HG03439 (cell line): ENCODE results near the gene SLC34A1.
"Not testable (repeated sequence)": the region's sequence is repeated elsewhere in the genome, so short reads cannot be mapped to it uniquely, and the experiment has no call there.

ENCODE experiments used
- ATAC-seq: cut with Tn5 transposase; IDR thresholded peaks from one replicate; pipeline ENCODE4 v1.9.1; 2021; ENCODE audit warnings: mild to moderate bottlenecking, moderate library complexity; ENCODE audit not compliant: unreplicated experiment

The SLC34A1 gene

DNA sequence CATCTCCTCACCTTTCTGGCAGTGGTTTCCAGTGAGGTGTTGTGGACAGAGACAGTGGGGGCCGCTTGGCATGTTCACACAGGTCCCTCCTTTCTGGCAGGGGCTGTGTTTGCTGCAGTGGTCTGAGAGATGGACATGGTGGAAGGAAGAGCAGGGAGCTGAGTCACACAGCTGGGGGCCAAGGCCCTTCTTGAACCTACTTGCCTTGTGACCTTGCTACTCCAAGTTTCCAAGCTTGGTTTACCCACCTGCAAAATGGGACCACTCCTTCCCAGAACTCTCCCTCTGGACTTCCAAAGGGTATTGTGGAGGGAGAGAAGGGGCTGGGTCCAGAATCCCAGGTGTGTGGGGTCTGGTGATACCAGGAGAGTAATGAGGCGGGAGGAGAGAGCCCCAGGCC is 21.1 kb downstream of the SLC34A1 start:
- no peak for ATAC-seq

DNA sequence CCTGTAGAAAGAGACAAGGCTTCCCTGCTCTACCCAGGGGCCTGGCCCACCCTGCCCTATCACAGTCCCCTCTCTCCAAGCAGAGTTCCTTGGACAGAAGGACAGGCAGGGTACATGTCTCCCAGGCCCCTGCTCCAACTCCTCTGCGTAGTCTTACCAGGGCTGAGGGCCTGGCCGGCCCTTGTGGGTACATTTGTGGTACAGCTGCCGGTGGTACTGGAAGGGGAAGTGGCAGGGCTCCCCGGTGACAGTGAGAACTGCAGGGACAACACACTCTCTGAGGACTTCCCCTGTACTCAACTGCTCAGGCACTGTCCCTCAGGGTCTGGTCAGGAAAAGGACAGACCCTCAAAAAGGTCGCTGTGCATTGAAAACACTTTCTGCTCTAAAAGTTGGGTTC is 21.6 kb downstream of the SLC34A1 start:
- no peak for ATAC-seq

DNA sequence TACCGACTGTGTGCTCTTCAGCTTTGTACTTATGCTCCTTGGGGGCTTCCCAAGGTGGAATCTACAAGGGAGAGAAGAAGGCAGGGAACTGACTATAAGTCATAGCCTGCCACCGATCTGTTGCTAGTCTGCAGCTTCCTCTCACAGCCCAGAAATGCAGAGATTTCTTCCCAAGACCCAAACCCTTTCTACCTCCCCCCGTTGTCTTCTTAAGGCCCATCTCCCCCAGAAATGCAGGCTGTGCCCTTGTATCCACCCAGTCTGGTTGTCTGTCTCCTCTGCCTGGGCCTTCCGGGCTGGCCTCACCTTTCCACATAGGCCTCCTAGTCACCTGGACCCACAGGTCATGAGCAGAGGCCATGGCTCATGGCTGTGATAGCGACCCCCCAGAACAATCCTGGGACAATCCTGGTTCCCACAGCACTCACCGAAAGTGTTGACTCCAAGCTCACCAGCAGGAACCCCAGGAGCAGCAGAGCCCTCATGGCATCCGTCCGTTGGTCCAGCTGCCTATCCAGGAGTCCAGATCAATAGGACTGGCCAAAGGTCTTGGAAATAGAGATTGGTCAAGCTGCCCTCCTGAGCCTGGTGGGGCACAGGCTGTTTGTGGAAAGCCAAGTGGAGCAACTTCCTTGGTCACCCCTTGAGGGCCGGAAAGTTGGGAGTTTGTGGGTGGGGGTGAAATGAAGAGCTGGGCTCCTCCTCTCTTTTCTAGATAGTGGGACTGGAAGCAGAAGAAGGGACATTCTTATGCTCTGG is 25.0 kb downstream of the SLC34A1 start, which contains the start of gene F12:
TSS of gene F12 (minus strand) at position 522 of the 759 bp plus-strand sequence. CDS start at position 485, 37 bp downstream.
- no peak for ATAC-seq

DNA sequence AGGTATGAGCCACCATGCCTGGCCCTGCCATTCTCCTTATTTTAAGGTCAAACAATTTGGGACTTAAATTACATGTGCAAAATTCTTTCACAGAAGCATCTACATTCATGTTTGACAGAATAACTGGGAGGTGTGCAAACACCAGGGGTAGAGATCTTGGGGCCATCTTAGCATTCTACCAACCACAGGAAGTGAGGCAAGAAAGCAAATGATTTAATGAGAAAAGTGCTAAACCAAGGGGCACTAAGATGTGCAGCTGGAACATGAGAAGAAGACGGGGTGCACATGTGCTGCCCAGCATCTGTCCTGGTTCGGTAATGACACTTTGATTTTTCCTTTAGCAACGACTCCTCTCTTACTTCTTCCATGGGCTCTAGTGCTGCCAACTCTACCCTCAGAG is 26.3 kb downstream of the SLC34A1 start:
- no peak for ATAC-seq

DNA sequence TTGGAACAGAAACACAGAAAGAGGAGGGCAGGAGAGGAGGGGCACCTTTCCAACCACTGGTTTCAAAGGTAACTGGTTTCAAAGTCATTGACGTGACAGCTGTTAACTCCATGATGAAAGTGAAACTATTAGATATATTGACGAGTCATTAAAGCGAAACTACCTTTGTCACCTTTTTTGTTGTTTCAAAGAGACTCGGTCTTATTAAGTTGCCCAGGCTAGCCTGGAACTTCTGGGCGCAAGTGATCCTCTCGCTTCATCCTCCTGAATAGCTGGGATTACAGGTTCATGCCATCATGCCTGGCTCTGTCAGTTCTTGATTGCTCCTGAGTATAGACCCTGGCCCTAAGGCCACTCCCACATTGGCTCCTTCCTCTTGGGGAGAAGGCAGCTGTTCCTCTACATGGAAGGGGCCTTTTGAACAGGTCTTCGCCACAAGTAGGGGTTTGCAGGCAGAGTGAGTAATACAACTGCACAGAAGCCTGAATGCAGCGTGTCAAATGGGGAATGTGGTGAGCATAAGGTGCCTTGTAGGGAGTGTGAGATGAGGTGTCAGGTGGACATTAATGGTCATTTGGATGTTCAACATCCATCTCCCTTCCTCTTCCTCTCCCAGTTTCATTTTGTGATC is 28.5 kb downstream of the SLC34A1 start:
- ATAC-seq: peak; percentile 63

DNA sequence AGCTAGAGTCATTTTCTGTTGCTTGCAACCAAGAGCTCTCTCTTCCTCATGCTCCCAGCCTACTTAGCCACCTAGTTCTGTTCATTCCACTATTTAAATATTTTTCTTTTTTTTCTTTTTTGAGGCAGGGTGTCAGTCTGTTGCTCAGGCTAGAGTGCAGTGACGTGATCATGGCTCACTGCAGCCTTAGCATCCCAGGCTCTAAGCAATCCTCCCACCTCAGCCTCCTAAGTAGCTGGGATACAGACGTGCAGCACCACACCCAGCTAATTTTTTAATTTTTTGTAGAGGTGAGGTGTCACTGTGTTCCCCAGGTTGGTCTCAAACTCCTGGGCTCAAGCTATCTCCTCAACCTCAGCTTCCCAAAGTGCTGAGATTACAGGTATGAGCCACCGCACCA is 30.2 kb downstream of the SLC34A1 start:
- ATAC-seq: no peak

DNA sequence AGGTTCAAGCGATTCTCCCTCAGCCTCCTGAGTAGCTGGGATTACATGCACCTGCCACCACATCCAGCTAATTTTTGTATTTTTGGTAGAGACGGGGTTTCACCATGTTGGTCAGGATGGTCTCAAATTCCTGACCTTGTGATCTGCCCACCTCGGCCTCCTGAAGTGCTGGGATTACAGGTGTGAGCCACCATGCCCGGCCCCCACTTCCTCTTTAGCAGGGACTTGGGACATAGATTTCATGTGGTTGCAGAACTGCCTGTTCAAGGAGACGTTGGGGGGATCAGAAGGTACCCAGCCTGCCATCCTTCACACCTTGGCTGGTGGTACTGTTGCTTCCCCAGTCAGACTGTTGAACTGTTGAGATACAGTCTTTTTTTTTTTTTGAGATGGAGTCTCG is 32.8 kb downstream of the SLC34A1 start:
- ATAC-seq: not testable (repeated sequence)

DNA sequence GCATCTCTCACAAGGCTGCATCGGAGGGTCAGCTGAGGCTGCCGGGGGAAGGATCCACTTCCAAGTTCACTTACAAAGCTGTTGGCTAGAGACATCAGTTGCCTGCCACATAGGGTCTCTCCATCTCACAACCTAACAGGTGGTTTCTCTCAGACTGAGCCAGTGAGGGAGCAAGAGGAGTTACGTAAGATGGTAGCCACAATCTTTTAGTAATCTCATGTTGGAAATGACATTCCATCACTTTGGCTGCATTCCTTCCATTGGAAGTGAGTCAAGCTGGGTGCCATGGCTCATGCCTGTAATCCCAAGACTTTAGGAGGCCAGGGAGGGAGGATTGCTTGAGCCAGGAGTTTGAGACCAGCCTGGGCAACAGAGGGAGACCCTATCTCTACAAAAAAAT is 34.8 kb downstream of the SLC34A1 start:
- ATAC-seq: no peak

DNA sequence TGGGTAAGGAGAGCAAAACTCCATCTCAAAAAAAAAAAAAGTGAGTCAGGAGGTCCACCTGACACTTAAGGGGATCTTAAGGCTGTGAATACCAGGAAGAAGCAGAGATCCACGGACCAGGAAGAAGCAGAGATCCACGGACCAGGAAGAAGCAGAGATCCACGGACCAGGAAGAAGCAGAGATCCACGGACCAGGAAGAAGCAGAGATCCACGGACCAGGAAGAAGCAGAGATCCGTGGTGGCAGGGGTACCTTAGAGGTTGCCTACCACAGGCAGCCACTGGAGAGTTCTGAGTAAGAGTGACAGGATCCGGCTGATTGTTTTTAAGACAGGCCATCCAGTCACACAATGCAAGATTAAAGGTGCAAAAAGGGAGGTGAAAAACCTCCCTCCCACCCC is 36.2 kb downstream of the SLC34A1 start:
- not testable (repeated sequence) for ATAC-seq

DNA sequence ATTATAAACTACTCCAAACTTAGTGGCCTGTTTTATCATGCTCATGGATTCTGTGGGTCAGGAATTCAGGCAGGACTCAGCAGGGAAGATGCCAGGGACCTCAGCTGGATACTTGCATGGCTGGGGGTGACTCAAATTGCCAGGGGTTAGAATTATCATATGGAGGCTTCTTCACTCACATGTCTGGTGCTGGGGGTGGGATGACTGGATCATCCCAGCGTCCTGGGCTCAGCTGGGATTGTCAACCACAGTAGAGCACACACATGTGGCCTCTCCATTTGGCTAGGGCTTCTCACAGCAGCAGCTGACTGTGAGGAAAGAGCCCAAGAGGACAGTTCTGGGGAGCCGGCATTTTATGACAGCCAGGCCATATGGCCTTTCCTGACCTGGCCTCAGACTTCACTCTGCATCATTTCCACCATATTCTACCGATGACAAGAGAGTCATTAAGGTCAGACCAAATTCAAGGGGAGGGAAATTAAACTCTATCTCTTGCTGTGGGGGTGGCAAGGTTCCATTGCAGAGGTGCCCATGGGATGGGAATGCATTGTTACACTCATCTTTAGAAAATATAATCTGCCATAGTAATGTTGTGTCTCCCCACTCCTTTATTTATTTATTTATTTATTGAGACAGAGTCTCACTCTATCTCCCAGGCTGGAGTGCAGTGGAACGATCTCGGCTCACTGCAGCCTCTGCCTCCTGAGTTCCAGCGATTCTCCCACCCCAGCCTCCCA is 37.0 kb downstream of the SLC34A1 start:
- no peak for ATAC-seq

DNA sequence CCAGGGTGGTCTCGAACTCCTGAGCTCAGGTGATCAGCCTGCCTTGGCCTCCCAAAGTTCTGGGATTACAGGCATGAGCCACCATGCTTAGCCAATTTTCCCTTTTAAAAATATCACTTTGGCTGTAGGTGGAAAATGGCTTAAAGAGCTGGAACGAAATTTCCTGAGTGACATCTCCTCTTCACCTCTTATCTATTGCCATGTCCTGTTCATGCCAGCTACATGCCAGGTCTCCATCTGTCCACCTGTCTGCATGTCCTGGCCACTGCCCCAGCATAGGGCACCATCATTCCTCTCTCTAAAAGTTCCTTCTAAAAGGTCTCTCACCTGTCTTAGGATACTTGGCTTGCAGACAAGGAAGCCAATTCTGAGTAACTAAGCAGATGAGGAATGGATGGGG is 39.4 kb downstream of the SLC34A1 start:
- ATAC-seq: no peak

DNA sequence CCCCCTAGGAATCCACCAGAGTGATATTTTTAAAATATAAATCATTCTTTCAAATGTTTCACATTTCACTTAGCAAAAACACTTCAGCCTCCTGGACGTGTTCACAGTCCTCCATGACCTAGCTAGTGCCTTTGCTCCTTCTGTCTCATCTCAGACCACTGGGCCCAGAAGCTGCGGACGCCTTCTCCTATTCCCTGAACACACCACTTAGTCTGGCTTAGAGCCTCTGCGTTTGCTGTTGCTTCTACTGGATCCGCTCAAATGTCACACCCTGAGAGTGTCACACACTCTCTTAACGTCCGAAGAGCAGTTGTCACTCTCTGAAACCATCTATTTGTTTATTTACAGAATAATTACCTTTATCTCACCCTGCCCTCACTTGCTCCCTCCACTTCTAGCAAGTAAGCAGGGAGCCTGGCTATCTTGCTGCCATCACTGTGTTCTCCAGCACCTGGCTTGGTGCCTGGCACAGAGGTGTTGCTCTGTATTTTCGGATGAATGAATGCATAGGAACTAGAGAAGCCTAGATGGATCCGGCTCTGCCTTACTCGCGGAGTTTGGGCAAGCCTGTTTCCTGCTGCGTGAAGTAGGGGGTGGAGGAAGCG is 41.1 kb downstream of the SLC34A1 start:
- no peak for ATAC-seq

DNA sequence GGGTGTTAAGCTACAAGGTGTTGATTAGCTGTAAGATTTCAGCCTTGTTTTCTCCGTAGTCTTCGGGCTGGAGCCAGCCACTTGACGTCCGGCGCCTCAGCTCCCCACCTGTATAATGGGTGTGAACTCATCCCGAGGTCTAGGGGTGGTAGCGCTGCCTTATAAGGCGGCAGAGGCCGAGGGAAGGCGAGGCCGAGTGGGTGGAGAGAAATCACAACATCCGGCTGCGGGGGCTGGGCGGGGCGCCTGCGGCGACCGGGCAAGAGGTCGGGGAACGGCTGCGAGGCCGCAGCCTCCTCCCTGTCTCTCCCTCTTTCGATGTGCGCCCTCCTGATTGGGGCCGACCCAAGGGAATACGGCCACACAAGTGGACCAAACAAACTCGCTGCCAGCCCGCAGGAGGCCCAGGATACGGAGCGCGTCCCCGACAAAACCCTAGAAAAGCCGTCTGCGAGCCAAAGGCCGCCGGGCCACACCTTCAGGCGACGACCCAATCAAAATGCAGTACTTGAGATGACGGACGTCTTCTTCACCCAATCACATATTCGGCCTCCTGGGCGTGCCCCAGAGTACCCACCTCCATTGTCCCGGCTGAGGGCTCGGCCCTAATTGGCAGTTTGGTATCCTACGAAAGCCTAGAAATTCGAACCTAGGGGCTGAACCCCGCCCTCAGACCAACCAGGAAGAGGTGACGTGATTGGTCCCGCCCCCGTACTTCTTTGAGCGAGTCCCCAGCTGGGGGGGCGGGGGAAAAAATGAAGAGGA is 41.7 kb downstream of the SLC34A1 start:
- ATAC-seq: peak; percentile 78

DNA sequence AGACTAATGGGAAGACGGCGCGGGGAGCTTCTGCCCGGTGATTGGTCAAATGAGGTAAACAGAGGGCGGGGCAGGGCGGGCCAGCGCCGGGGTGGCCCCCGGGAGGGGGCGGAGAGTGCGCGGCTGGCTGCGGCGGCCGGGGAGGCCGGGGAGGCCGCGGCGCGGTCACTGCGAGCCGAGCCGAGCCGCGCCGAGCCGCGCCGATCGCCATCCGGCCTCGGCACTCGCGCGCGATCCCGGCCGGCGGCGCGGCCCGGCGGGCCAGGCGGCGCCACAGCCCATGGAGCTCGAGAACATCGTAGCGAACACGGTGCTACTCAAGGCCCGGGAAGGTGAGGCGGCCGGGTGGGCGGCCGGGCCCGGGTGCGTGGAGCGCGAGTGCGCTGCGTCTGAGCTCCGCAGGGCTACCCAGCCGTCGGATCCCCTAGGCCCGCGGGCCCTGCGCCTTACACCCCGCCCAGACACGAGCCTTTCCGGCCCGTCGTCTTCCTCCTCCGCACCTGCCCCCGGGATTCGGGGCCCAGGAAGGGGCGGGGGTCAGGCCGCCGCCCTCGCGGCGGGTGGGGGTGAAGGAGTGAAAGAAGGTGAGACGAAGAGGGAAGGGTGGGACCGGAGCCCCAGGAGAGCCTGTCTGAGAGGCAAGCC is 42.5 kb downstream of the SLC34A1 start, which contains the start of gene GRK6:
TSS of gene GRK6 (plus strand) at position 111 of the 645 bp plus-strand sequence. CDS start at position 281, 170 bp downstream.
- ATAC-seq: peak; percentile 4

DNA sequence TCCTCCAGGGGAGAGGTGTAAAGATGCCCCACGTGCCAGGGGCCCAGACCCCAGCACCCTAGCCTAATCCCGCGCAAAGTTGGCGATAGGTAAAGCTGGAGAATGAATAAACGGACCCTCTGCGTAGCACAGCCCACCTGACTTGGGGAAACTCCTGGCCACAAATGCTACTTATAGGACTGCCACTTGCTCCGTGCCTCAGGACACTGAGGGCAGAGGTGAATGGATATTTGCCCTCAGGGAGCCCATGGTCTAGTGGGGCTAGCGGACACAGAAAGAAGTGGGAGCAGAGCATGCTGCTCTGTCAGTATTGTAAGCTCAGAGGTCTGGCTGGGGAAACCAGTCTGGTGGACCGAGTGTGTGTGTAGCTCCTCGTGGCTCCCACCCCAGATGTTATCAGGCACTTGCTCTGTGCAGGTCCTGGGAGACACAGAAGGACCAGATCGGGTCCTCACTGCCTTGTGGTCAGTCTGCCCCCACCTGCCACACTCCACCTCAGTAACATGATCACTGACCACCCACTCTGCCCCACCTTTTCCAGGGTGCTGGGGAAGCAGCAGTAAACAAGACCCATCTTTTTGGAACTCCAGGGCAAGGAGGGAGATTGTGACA is 43.1 kb downstream of the SLC34A1 start:
- no peak for ATAC-seq

DNA sequence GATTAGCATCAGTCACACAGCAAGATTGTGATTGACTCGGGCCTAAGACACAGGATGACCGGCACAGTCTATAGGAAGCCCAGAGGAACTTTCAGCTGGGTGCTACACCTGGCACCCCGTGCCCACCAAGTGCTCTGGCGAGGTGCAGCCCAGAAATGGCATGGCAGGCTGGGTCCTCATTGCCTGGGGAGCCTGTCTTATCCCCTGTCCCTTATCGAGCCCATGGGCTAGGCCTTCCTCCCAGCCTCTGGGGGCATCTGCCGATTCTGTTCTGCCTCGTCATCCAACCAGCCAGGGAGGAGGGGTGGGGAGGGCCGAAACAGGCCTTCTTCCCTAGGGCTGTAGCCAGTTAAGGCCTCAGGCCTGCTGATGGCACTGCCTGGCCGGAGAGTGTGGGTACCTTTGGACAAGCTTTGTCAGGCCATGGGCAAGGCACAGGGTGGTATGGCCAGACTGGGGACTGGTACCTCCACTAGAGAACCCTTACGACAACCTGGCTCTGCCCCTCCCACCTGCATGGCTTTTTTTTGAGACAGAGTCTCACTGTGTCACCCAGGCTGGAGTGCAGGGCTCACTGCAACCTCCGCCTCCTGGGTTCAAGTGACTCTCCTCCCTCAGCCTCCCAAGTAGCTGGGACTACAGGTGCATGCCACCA is 43.8 kb downstream of the SLC34A1 start:
- ATAC-seq: no peak

DNA sequence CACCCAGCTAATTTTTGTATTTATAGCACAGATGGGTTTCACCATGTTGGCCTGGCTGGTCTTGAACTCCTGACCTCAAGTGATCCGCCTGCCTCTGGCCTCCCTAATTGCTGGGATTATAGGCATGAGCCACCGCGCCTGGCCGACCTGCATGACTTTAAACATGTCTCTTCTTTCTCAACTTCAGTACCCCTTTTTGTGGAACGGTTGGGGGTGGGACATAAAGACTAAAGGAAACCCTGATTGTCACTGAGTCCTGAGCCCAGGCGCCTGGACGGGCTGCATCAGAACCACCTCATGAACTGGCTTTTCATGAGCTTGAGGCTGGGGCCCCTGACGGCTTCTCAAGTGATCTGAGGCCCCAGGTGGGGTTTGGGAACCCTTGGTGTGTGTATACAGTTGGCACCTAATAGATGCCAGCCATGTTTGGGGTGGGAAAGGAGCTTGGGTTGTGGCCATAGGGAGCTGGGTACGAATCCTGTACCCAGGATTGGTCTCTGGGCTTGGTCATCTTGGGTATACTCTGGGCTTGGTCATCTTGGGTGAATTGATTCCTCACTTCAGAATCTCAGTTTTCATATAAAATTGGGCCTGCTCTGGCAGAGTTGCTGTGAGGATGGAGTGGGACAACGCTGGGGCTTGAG is 44.5 kb downstream of the SLC34A1 start:
- no peak for ATAC-seq

DNA sequence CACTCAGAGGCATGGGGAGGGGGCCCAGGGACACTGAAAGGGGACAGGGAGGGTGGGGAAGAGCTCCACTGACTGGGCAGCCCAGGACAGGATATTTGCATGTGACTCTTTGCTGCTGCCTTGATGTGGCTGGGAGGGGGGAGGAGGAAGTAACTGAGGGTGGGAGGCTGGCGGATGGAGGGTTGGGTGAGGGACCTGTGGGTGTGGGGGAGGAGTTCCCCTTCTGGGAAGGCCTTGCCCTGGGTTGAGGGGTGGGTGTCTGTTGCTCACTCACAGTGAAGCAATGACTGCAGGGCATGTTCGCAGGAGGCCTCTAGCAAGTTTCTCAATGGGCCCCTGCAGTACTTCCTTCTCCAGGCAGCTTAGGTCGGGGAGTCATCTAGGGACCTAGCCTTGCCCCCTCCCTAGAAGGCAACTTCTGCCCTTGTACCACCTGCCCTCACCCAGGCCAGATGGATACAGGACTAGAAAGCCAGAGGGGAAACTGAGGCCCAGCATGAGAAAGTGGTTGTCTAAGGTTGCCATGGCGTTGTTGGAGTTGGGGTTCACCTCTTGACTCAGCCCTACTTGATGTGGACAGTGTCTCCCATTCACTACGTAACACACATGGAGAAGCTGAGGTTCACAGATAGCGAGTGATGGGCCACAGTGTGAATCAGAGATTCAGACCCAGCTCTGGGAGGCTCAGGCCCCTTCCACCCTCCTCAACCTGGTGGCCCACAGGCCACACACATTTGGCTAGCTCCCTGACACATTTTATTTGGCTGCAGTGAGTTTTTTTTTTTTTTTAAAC is 45.2 kb downstream of the SLC34A1 start:
- ATAC-seq: no peak
